ENCODE data around the gene THADA. TPM values are rescaled to one million over a fixed set of nuclear protein-coding genes. Genes with fewer than 3 reads are reported as not detected.
A peak's percentile ranks its signal among the peaks of the same experiment; 100 is the strongest.

Gene THADA
- total and polyA plus RNA-seq, 2 donors (not counting 3 experiments of a cell fraction or from before 2014, with no cell fraction given): 22.6 to 25.3 TPM

DNA sequence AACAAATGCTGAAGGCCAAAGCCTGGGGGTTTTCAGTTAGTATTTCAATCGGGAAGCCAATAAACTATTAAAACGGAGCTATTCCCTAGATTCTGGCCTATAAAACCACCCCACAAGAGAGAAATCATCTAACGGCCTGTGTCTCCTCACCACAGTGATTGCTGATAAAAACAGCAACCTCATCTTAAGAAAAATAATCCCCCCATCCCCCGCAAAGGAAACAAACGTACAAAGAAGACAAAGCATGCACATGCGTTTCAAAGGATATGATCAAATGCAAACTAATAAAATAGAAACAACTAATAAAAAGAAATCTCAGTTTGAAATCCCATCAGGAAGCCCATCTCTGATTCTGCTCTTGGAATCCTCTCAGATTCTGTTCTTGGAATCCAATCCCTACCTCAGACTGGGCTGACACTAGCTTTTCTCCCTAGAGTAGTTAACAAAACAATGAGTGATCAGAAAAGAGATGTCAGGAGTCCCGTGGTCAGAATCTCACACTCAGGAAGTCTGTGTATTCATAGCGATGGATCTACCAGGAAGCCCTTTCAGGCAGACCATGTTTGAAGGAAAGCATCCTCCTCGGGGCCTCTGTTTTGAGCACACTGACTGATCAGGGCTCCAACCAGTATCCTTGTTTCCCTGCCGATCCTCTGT lies 150.7 kb downstream of the THADA start:
- peak overlapping the region; percentile 14 for H2AFZ ChIP-seq (ENCODE audit: low read depth, low read length)
- ChIA-PET CTCF (interaction anchor here (0.5 to 2.5 kb wide), 6 partner anchors 9 to 297 kb away, joined by 3 to 13 read pairs (median 3); no protein-coding TSS in a partner anchor), POLR2A (no interaction called here)
- FAIRE-seq (peak; percentile 75), DNase-seq (ENCODE audit: low read depth, low spot score) (peak; percentile 56)
- H3K9me3 ChIP-seq (replicated peaks; ENCODE audit: control insufficient read depth, insufficient read depth, low read length): no peaks in the 10 kb centered on the region
- H4K20me1 ChIP-seq (replicated peaks; ENCODE audit: control insufficient read depth, extremely low read depth, insufficient read depth, low read length): no peaks in the 10 kb centered on the region
- peak overlapping the region; percentile 2 for H3K27ac ChIP-seq (ENCODE audit: insufficient read depth, low read depth, low read length)
- BruUV-seq (replicated peaks): no TSS peak
- no peaks in the 10 kb centered on the region for H3K36me3 ChIP-seq (ENCODE audit: control insufficient read depth in 2 of 2, extremely low read depth in 1 of 2, insufficient read depth in 2 of 2, low read length in 2 of 2)
- TF ChIP-seq EZH2 (IDR thresholded peaks at IDR 0.05; ENCODE audit: borderline replicate concordance, low read depth, low read length, severe bottlenecking) (no peak), MYC (IDR thresholded peaks at IDR 0.05; ENCODE audit: low read depth, low read length) (no peak), POLR2AphosphoS5 (IDR thresholded peaks at IDR 0.05; ENCODE audit: insufficient read depth, low read depth, low read length) (no peak), POLR2A (IDR thresholded peaks at IDR 0.05; ENCODE audit: low read depth, low read length) (no peak), JUN (IDR thresholded peaks at IDR 0.05; ENCODE audit: borderline replicate concordance, insufficient read depth, insufficient read length, low read depth) (no peak)
- H3K79me2 ChIP-seq (ENCODE audit: control insufficient read depth, insufficient read depth, low read length): no peaks in the 10 kb centered on the region
- H3K27me3 ChIP-seq (ENCODE audit: control insufficient read depth in 2 of 2, insufficient read depth in 2 of 2, low read length in 2 of 2): no peaks in the 10 kb centered on the region
- H3K9ac ChIP-seq (replicated peaks; ENCODE audit: extremely low read depth, insufficient read depth, low read length): no peak overlapping the region
- no peaks in the 10 kb centered on the region for H3K9me1 ChIP-seq (replicated peaks; ENCODE audit: control insufficient read depth, extremely low read depth, insufficient read depth, low read length)
- H3K4me3 ChIP-seq (replicated peaks in 1 of 3; ENCODE audit: insufficient read depth in 1 of 3, low read depth in 1 of 3, low read length in 3 of 3): no peak overlapping the region
- intact Hi-C loops (cut with micrococcal nuclease): no loop called here
- no peak overlapping the region for H3K4me2 ChIP-seq (ENCODE audit: insufficient read depth, low read length)
- peaks cover 14% of the 10 kb centered on the region for H3K4me1 ChIP-seq (ENCODE audit: control insufficient read depth, extremely low read depth, insufficient read depth, low read length)
- dilution Hi-C loops (cut with MboI; ENCODE audit: extremely low pct_ligation_motif_present, low sequenced_read_pairs): no loop called here

DNA sequence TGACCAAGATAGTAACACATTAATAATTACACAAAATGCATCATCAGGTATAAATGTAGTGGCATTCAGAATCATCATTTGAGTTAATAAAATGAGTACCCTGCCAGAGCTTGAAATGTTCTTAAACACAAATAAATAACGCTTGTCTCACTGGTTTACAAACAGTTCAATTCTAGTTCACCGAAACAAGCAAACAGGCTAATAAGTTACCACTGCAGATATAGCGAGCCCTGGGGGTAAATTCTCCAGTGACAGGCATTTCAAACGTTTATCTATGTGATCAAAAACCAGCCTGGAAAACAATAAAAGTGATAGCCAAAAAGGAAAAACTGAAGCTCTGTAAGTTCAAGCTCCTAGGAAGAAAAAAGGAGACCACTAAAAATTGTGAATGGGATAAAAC lies 152.6 kb downstream of the THADA start:
- H3K4me2 ChIP-seq (ENCODE audit: insufficient read depth, low read length): no peak overlapping the region
- no peak overlapping the region for H3K4me3 ChIP-seq (replicated peaks in 1 of 3; ENCODE audit: insufficient read depth in 1 of 3, low read depth in 1 of 3, low read length in 3 of 3)
- no peaks in the 10 kb centered on the region for H3K36me3 ChIP-seq (ENCODE audit: control insufficient read depth in 2 of 2, extremely low read depth in 1 of 2, insufficient read depth in 2 of 2, low read length in 2 of 2)
- POLR2A ChIA-PET: no interaction called here
- CTCF ChIA-PET: interaction anchor here (1.2 to 2.5 kb wide), 2 partner anchors 11 to 94 kb away, joined by 3 to 13 read pairs; no protein-coding TSS in a partner anchor
- dilution Hi-C loops (cut with MboI; ENCODE audit: extremely low pct_ligation_motif_present, low sequenced_read_pairs) (no loop called here), intact Hi-C loops (cut with micrococcal nuclease) (no loop called here)
- no peak overlapping the region for H3K27ac ChIP-seq (ENCODE audit: insufficient read depth, low read depth, low read length)
- H3K79me2 ChIP-seq (ENCODE audit: control insufficient read depth, insufficient read depth, low read length): no peaks in the 10 kb centered on the region
- H3K9ac ChIP-seq (replicated peaks; ENCODE audit: extremely low read depth, insufficient read depth, low read length): no peak overlapping the region
- no peaks in the 10 kb centered on the region for H4K20me1 ChIP-seq (replicated peaks; ENCODE audit: control insufficient read depth, extremely low read depth, insufficient read depth, low read length)
- no peaks in the 10 kb centered on the region for H3K9me3 ChIP-seq (replicated peaks; ENCODE audit: control insufficient read depth, insufficient read depth, low read length)
- no peak for TF ChIP-seq GATA2 (IDR thresholded peaks at IDR 0.05; ENCODE audit: insufficient read depth, insufficient read length, low read depth, low read length)
- DNase-seq (ENCODE audit: low read depth, low spot score) (no peak), FAIRE-seq (no peak)
- H2AFZ ChIP-seq (ENCODE audit: low read depth, low read length): no peak overlapping the region
- H3K27me3 ChIP-seq (ENCODE audit: control insufficient read depth in 2 of 2, insufficient read depth in 2 of 2, low read length in 2 of 2): no peaks in the 10 kb centered on the region
- H3K4me1 ChIP-seq (ENCODE audit: control insufficient read depth, extremely low read depth, insufficient read depth, low read length): peaks cover 26% of the 10 kb centered on the region
- H3K9me1 ChIP-seq (replicated peaks; ENCODE audit: control insufficient read depth, extremely low read depth, insufficient read depth, low read length): no peaks in the 10 kb centered on the region
- no TSS peak for BruUV-seq (replicated peaks)

All from endothelial cell of umbilical vein (primary cell).